Spinal cord (tissue), 10 donors: ENCODE results near the gene PXK. TPM values are rescaled to one million over a fixed set of nuclear protein-coding genes. Genes with fewer than 3 reads are reported as not detected.
"Not testable (repeated sequence)": the region's sequence is repeated elsewhere in the genome, so short reads cannot be mapped to it uniquely, and the experiment has no call there.

ENCODE experiments used
- DNase-seq, 6 donors: peaks; one replicate each; pipeline versions ENCODE4 v3.0.0 to v3.0.0-alpha.2; 2013 to 2015; ENCODE audit warnings: low spot score in 6 of 6, low read depth in 4 of 6
- H3K27ac ChIP-seq: one replicate; pipeline ENCODE4 v1.5.1; 2013; ENCODE audit warnings: low read depth, low read length, control low read depth
- H3K27me3 ChIP-seq: one replicate; pipeline ENCODE4 v1.6.1; 2013; ENCODE audit warnings: low read length; ENCODE audit not compliant: control insufficient read depth, insufficient read depth
- H3K36me3 ChIP-seq: one replicate; pipeline ENCODE4 v1.6.1; 2013; ENCODE audit warnings: low read length; ENCODE audit not compliant: control insufficient read depth, insufficient read depth
- H3K4me1 ChIP-seq: one replicate; pipeline ENCODE4 v1.6.1; 2013; ENCODE audit warnings: low read length; ENCODE audit not compliant: control insufficient read depth, insufficient read depth
- H3K4me3 ChIP-seq: one replicate; pipeline ENCODE4 v1.5.1; 2013; ENCODE audit warnings: low read depth, low read length, control low read depth
- H3K9me3 ChIP-seq: one replicate; pipeline ENCODE4 v1.6.1; 2013; ENCODE audit warnings: low read length; ENCODE audit not compliant: control insufficient read depth, insufficient read depth
- WGBS: methylation state at CpG from one replicate; pipeline ENCODE4 v1.1.5; 2013; ENCODE audit warnings: missing lambda C conversion rate; ENCODE audit not compliant: insufficient coverage; 5-methylcytosine and 5-hydroxymethylcytosine counted together
- polyA plus RNA-seq, 2 donors: library from polyadenylated mRNA; unstranded; fragments of 120-200 nt; gene quantifications; one replicate each; pipeline ENCODE4 v1.2.1, GENCODE V29; 2013; ENCODE audit not compliant: insufficient read length in 2 of 2
- total RNA-seq, 2 donors: library from RNA; depleted of rRNA in 1 of 2; stranded (reverse); fragments of 120-200 nt in 1 of 2; fragments of >200 nt in 1 of 2; gene quantifications; one replicate each; pipeline versions ENCODE4 v1.2.3 to v1.2.4, GENCODE V29; 2013 to 2014
- donor health status: healthy.

PXK gene
- total and polyA plus RNA-seq, 4 donors = 33.9 to 53.3 (median 43.8) TPM

GRCh38 chr3:58331593-58332152 is 1.0 kb upstream of the PXK start:
- no peak overlapping the region for H3K4me3 ChIP-seq
- no peak for DNase-seq
- H3K27ac ChIP-seq = no peak overlapping the region
- WGBS = 80% methylated on average over 1 of the region's 4 CpGs
- no peaks in the 10 kb centered on the region for H3K9me3 ChIP-seq
- H3K4me1 ChIP-seq = peaks cover 15% of the 10 kb centered on the region
- H3K36me3 ChIP-seq = no peaks in the 10 kb centered on the region
- no peaks in the 10 kb centered on the region for H3K27me3 ChIP-seq

- H3K27ac ChIP-seq = peak overlapping the region; percentile 9
- H3K27me3 ChIP-seq = no peaks in the 10 kb centered on the region
- no peaks in the 10 kb centered on the region for H3K9me3 ChIP-seq
- WGBS = 0% methylated on average over 34 of the region's 37 CpGs
- no peaks in the 10 kb centered on the region for H3K36me3 ChIP-seq
- peak in 3 of 6 donors; percentile 39 to 85 (median 54) for DNase-seq
- H3K4me1 ChIP-seq = peaks cover 15% of the 10 kb centered on the region
- peak overlapping the region; percentile 67 for H3K4me3 ChIP-seq
Observed at GRCh38 chr3:58333206-58334012, 717 bp downstream of the PXK start.

GRCh38 chr3:58334013-58334321 is 1.3 kb downstream of the PXK start:
- peak overlapping the region; percentile 67 for H3K4me3 ChIP-seq
- H3K27ac ChIP-seq = peak overlapping the region; percentile 33
- WGBS = no CpG with 5 or more reads among the region's 4 CpGs
- H3K36me3 ChIP-seq = no peaks in the 10 kb centered on the region
- no peaks in the 10 kb centered on the region for H3K9me3 ChIP-seq
- peaks cover 15% of the 10 kb centered on the region for H3K4me1 ChIP-seq
- peak in 2 of 6 donors; percentile 43 to 51 for DNase-seq
- no peaks in the 10 kb centered on the region for H3K27me3 ChIP-seq

DNA sequence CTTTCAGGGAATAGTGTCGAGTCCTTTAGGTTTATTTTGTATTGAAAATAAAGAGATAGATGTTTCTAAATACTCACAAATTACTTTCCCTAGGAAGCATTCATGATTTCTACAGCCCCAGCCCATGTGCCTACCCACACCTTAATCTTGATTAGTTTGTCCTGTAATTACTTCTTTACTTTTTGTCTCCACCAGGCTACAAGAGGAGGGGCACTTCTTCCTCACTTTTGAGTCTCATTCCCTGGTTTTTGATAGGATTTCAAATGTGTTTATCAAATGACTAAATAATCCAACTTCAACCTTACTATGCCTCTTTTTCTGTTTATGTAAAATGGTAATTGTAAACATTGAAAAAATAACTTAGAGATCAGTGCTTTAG is 1.8 kb downstream of the PXK start:
- H3K4me3 ChIP-seq = peak overlapping the region; percentile 67
- peaks cover 15% of the 10 kb centered on the region for H3K4me1 ChIP-seq
- H3K9me3 ChIP-seq = no peaks in the 10 kb centered on the region
- peak overlapping the region; percentile 33 for H3K27ac ChIP-seq
- no peaks in the 10 kb centered on the region for H3K27me3 ChIP-seq
- peaks cover 3% of the 10 kb centered on the region for H3K36me3 ChIP-seq
- no CpG with 5 or more reads among the region's 1 CpG for WGBS
- DNase-seq = no peak

GRCh38 chr3:58335652-58335947 is 2.9 kb downstream of the PXK start:
- Histone ChIP-seq H3K36me3 (peaks cover 3% of the 10 kb centered on the region), H3K4me3 (no peak overlapping the region), H3K27me3 (no peaks in the 10 kb centered on the region), H3K27ac (no peak overlapping the region), H3K4me1 (peaks cover 15% of the 10 kb centered on the region), H3K9me3 (no peaks in the 10 kb centered on the region)
- no peak for DNase-seq
- WGBS = 53% methylated on average over 1 of the region's 1 CpG

- Histone ChIP-seq H3K27me3 (no peaks in the 10 kb centered on the region), H3K36me3 (peaks cover 3% of the 10 kb centered on the region), H3K27ac (no peak overlapping the region), H3K9me3 (no peaks in the 10 kb centered on the region), H3K4me1 (peaks cover 15% of the 10 kb centered on the region), H3K4me3 (no peak overlapping the region)
- no peak for DNase-seq
- WGBS = 100% methylated on average over 1 of the region's 3 CpGs
Observed at GRCh38 chr3:58336135-58336882, 3.6 kb downstream of the PXK start.

DNA sequence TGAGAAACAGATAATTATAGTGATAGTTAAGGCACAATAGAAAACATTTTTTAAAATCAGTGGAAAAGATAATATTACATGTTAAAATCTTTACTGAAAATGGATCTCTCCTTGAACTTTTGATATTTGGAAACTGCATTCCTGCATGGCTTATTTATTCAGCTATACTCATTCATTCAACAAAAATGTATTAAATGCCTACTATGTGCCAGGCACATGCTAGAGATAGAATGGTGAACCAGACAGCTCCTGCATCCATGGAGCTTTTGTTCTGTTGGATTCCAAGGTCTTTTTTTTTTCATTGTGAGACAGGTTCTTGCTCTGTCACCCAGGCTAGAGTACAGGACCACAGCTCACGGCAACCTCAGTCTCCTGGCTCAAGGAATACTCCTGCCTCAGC is 4.5 kb downstream of the PXK start:
- 86% methylated on average over 1 of the region's 1 CpG for WGBS
- peaks cover 3% of the 10 kb centered on the region for H3K36me3 ChIP-seq
- no peak overlapping the region for H3K4me3 ChIP-seq
- no peak overlapping the region for H3K27ac ChIP-seq
- no peaks in the 10 kb centered on the region for H3K27me3 ChIP-seq
- no peak for DNase-seq
- peaks cover 12% of the 10 kb centered on the region for H3K4me1 ChIP-seq
- no peaks in the 10 kb centered on the region for H3K9me3 ChIP-seq

DNA sequence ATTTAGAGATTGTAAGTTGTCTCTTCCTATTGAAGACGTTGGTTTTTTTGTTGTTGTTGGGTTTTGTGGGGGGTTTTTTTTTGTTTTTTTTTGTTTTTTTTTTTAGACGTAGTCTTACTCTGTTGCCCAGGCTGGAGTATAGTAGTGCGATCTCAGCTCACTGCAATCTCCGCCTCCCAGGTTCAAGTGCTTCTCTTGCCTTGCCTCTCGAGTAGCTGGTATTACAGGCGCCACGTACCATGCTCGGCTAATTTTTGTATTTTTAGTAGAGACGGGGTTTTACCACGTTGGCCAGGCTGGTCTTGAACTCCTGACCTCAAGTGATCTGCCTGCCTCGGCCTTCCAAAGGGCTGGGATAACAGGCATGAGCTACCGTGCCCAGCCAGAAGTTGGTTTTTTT is 6.5 kb downstream of the PXK start:
- 94% methylated on average over 4 of the region's 12 CpGs for WGBS
- not testable (repeated sequence) for H3K4me3 ChIP-seq, H3K27me3 ChIP-seq, H3K36me3 ChIP-seq, H3K9me3 ChIP-seq, H3K4me1 ChIP-seq, H3K27ac ChIP-seq, DNase-seq

DNA sequence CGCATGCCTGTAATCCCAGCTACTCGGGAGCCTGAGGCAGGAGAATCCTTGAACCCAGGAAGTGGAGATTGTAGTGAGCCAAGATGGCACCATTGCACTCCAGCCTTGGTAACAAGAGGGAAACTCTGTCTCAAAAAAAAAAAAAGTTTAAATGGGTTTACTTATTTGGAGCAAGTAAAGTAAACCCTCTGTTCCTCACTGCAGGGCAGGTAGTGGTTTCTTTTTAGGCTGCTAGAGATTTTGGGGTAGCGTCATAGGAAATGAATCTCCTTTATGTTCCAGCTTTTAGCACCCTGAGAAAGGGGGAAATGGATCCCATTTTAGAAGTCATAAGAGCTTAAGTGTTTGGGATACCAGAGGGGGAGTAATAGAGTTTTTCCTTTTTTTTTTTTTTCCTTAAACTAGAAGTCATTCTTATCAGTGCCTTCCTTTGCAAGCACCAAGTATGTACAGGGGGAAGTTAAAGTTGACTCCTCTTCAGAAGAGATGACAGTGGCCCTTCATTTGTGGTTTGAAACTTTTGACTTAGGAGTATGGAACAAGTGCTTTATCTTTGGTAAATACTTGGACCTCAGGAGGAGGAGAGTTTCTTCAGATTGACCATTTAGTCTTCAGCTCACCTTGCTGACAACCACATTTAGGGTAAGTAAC is 8.0 kb downstream of the PXK start:
- Histone ChIP-seq H3K27ac (no peak overlapping the region), H3K9me3 (no peaks in the 10 kb centered on the region), H3K4me1 (no peaks in the 10 kb centered on the region), H3K4me3 (no peak overlapping the region), H3K36me3 (peaks cover 3% of the 10 kb centered on the region), H3K27me3 (no peaks in the 10 kb centered on the region)
- no peak for DNase-seq
- 100% methylated on average over 2 of the region's 3 CpGs for WGBS
